ENCODE measurements around the gene SMPD1.

- no peak for TF ChIP-seq CTCF (IDR thresholded peaks at IDR 0.05)
- TF ChIP-seq EZH2 (IDR thresholded peaks at IDR 0.05; ENCODE audit: borderline replicate concordance, insufficient read depth, low read depth, low read length, poor library complexity, severe bottlenecking) = no peak
Observed at GRCh38 chr11:6405052-6405667, 14.9 kb downstream of the SMPD1 start.

All from B cell (primary cell).